ENCODE data around the gene TBC1D24.

TBC1D24 gene

GRCh38 chr16:2483939-2484897, 9.3 kb downstream of the TBC1D24 start:
- no peak for DNase-seq

DNA sequence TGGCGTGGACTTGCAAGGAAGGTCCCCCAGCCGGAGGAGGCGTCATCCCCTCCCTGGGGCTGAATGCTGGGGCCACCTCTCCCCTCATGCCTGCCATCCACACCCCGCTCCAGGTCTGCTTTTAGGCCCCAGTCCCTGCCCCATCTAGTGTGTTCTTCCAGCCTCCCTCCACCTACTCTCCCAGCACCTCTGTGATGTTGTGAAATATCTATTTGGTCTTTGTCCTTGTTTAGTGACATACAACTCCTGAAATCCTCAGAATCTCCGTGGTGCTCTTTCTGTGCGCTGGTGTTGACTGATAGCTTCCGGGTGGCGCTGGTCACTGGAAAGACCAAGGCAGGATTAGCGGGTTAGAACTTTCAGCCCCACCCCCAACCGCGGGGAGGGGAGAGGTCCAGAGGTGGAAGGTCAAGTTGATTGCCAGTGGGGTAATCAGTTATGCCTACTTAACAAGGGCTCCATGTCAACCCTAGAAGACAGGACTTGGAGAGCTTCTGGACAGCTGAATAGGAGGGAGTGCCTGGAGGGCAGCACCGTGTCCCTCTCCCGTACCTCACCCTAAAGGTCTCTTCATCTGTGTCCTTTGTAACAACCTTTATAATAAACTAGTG, 10.1 kb downstream of the TBC1D24 start:
- no peak for DNase-seq

GRCh38 chr16:2485811-2486507, 11.0 kb downstream of the TBC1D24 start:
- no peak for DNase-seq

DNA sequence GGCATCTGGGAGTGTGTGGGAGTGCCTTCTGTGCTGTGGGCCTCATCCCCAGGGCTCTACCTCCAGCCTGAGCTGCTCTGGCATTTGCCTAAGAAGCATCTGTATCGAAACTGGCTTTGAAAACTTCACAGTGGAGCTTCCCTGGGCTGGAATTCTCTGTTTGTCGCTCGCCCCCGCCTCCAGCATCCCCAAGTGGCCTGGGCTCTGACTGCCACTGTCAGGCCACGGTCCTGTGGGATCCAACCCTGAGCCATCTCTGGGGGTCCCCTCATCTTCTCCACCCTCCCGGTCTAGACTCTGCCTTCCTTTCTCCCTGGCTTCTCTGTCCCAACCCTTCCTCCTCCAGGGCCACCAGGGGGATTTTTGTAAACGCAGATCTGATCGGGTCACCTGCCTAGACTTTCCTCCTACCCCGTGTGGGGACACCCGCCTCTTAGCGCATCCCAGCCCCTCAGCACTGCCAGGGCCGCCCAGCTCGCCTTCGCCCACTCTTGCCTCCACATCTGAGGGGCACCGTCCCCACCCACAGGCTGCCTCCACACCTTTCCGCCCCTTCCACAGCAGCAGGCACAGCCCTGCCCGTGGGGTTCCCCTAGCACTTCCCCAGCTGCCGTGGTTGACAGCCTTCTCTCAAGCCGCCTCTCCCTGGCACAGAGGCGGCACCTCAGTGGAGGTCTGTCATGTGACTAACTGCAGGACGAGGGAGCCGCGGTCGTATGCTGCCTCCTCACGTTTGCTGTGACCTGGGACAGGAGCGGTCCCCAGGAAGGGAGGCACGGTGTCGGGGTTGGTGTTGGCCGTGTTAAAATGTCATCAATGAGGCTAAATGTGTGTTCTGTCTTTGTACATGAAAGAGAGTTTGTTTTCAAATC, 12.0 kb downstream of the TBC1D24 start:
- no peak for DNase-seq

DNA sequence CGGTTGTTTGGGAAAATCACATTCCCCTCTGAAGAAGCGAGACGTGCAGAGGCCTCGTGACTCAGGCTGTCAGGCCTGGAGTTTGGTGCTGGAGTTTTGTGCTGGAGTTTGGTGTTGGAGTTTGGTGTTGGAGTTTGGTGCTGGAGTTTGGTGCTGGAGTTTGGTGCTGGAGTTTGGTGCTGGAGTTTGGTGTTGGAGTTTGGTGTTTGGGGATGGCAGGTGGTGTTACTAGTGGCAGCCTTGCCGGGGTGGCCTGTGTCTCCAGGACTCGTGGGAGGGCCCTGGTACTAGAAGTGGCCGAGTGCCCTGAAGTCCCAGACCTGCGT, 12.6 kb downstream of the TBC1D24 start:
- no peak for DNase-seq

GRCh38 chr16:2487903-2488531, 13.1 kb downstream of the TBC1D24 start:
- no peak for DNase-seq

DNA sequence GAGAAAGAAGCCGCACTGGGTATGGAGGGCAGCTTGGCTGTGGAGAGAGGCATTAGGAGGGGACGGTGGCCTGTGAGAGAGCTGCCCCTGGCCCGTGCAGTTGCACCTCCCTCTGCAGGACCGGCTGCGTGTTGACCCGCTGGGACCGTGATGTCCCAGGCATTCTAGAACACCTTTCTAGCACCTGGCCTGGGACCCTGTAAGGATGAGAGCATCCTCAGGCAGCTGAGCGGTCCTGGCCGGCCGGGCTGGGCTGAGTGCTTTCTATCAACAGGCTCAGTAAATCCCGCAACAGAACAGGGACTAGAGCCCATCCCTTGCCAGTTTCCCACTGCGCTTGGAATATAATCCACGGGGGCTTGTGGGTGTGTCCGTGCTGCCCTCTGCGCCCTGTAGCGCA, 14.7 kb downstream of the TBC1D24 start:
- DNase-seq, result no peak

DNA sequence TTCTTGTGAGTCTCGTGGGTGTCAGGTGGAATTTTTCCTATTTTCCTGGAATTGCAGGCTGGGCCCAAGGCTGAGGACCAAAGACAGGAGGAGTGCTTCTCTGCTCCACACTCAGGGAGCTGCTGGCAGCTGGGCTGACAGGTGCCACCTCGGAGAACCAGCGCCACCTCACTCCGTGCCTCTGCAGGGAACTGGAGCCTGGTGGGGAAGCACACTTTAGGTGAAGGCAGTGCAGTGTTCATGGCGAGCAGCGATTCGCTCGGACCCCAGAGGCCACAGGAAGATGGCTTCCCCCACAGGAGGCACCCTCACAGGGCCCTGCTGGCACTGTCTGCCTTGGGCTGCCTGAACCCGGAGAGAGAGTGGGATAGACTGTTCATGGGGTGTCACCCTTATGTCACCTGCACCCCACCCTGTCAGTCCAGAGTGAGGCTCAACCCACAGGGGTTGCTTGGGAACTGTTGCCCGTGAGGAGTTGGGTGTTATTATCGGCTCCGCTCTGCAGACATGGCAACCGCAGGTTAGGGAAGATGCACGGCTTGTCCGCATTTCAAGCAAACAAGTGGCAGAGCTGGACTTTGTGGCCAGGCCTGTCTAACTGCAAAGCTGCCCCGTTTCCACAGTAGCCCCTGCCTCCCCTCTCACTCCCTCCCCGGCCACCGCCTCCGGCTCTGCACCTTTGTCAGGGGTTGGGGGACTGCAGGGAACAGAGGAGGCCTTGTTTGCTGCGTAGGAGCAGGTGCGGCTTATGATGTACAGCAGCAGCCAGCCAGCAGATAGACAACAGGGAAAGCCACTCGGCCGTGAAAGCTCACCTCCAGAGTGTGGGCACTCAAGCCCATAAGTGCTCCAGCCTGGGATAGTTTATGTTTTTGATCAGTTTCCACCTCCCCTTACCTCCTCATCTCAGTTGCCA, 15.5 kb downstream of the TBC1D24 start:
- DNase-seq, result no peak

DNA sequence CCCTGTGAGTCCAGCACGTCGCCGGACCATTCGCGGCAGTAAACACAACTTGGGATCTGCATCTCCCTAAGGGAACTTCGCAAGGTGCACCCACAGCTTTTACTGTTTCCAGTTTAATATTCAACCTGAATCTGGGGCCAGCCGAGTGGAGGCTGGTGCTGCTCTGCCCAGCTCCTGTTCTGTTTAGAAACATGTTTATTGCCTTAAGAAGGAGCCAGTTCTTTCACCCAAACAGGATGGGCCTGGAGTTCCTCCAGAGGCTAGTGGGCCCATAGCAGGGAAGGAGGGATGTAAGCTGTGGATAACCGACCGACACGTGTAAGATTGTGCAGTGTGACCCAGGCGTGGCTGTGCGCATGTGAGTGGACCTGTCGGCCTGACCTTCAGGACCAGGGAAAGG, 17.4 kb downstream of the TBC1D24 start:
- DNase-seq, result no peak

GRCh38 chr16:2493605-2494004, 18.7 kb downstream of the TBC1D24 start:
- DNase-seq, result no peak

- DNase-seq, result no peak
Observed at GRCh38 chr16:2494616-2495015, 19.7 kb downstream of the TBC1D24 start.

GRCh38 chr16:2495041-2495440, 20.1 kb downstream of the TBC1D24 start:
- DNase-seq, result no peak

DNA sequence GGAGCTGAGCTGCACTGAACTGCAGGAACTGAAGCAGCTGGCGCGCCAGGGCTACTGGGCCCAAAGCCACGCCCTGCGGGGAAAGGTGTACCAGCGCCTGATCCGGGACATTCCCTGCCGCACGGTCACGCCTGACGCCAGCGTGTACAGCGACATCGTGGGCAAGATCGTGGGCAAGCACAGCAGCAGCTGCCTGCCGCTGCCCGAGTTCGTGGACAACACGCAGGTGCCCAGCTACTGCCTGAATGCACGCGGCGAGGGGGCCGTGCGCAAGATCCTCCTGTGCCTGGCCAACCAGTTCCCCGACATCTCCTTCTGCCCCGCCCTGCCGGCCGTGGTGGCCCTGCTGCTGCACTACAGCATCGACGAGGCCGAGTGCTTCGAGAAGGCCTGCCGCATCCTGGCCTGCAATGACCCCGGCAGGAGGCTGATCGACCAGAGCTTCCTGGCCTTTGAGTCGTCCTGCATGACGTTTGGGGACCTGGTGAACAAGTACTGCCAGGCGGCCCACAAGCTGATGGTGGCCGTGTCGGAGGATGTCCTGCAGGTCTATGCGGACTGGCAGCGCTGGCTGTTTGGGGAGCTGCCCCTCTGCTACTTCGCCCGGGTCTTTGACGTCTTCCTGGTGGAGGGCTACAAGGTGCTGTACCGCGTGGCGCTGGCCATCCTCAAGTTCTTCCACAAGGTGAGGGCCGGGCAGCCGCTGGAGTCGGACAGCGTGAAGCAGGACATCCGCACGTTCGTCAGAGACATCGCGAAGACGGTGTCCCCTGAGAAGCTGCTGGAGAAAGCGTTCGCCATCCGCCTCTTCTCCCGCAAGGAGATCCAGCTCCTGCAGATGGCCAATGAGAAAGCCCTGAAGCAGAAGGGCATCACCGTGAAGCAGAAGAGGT, 21.5 kb downstream of the TBC1D24 start:
- DNase-seq, result no peak

DNA sequence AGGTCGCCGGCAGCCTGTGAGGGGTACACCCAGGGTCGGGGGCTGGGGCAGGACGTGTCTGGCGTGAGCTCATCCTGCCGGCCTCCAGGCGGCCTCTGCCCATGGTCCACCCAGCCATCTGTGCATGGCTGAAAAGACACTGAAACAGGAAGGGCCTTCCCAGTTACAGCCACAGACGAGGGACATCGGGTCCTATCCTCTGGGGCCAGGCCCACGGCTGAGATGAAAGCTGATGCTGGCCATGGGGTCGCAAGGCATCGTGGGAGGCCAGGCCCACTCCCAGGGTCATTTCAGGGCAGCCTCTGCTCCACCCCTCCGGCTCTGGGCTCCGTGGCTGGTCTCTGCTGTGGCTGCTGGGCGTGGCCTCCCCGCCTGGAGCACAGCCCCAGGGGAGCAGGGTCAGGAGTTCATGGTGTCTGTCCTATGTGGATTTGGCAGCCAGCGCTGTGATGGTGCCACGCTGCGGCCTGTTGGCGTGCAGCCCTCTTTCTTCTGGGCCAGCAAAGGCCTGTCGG, 22.2 kb downstream of the TBC1D24 start:
- no peak for DNase-seq

- no peak for DNase-seq
Observed at GRCh38 chr16:2497695-2498484, 23.0 kb downstream of the TBC1D24 start.

DNA sequence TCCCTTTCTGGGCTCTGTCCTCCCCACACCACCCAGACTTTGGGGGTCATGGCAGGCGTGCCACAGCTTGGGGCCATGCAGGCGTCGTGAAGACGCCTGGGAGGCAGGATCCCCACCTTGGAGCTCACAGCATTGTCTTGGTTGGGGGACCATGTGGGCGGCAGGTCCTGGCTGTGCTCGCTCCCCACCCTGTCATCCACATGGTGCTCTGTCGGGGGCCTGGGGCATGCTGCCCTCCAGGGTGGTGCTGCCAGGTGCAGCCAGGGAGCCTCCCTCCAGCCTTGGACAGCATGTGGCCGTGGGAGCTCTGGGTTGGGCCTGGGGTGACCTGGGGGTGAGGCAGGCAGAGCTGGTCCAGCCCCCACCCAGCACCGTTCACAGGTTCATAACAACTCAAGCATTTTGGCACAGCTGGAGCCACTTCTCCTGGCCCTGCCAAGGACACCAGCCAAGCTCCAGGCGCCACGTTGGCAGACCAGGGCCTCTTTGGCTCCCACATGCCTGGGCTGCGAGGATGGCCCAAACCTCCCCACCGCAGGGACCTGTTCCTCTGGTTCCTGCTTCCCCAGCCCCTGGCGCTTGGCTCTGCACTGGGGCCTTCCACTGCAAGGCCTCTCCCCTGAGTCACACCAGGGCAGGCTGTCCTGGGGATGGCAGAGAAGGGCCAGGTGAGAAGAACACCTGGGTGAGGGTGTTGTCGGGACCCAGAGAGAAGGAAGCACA, 23.8 kb downstream of the TBC1D24 start:
- DNase-seq, result no peak

GRCh38 chr16:2499454-2499853, 24.5 kb downstream of the TBC1D24 start:
- no peak for DNase-seq

DNA sequence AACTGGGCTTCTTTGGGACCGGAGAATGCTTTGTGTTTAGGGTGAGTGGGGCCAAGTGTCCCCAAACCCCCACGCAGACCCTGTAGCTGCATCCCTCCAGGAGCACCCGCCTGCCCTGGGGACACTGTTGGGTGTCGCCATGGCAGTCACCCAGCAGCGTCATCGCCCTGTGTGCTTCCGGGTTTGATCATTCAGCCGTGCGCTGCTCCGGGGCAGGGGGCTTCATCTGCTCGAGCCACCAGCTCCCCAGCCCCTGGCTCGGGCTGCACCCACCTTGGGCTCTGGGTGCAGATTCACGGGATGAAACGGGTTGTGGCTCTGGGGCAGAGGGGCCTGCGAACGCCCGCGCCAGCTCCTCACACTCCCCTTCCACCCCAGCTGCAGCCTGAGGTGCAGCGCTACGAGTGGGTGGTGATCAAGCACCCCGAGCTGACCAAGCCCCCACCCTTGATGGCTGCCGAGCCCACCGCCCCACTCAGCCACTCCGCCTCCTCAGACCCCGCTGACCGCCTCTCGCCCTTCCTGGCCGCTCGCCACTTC, 25.0 kb downstream of the TBC1D24 start:
- DNase-seq, result no peak
